HG02973 (cell line): ENCODE results near the gene RAPH1.

Source experiments
- ATAC-seq: cut with Tn5 transposase; IDR thresholded peaks from one replicate; pipeline ENCODE4 v1.9.1; 2021; ENCODE audit warnings: moderate library complexity; ENCODE audit not compliant: unreplicated experiment

Gene RAPH1

GRCh38 chr2:203492965-203493364, 42.1 kb downstream of the RAPH1 start:
- ATAC-seq, result no peak

GRCh38 chr2:203490391-203490790, 44.7 kb downstream of the RAPH1 start:
- no peak for ATAC-seq

- no peak for ATAC-seq
These were observed 45.6 kb downstream of the RAPH1 start for GRCh38 chr2:203489531-203489930.

- ATAC-seq, result no peak
These were observed 50.6 kb downstream of the RAPH1 start for GRCh38 chr2:203484266-203485112.

- ATAC-seq, result no peak
These were observed 54.5 kb downstream of the RAPH1 start for GRCh38 chr2:203480623-203481022.

GRCh38 chr2:203476881-203477280, 58.2 kb downstream of the RAPH1 start:
- ATAC-seq, result no peak

- ATAC-seq, result no peak
These were observed 63.8 kb downstream of the RAPH1 start for GRCh38 chr2:203471323-203471722.

GRCh38 chr2:203470371-203470770, 64.7 kb downstream of the RAPH1 start:
- no peak for ATAC-seq

- ATAC-seq, result no peak
These were observed 65.6 kb downstream of the RAPH1 start for GRCh38 chr2:203469546-203469945.

- no peak for ATAC-seq
These were observed 71.8 kb downstream of the RAPH1 start for GRCh38 chr2:203463266-203463678.

- no peak for ATAC-seq
These were observed 72.8 kb downstream of the RAPH1 start for GRCh38 chr2:203462308-203462707.

GRCh38 chr2:203461746-203462145, 73.4 kb downstream of the RAPH1 start:
- ATAC-seq, result no peak

GRCh38 chr2:203455209-203455608, 79.9 kb downstream of the RAPH1 start:
- ATAC-seq, result no peak

- ATAC-seq, result no peak
These were observed 81.1 kb downstream of the RAPH1 start for GRCh38 chr2:203453858-203454451.

GRCh38 chr2:203451689-203452088, 83.4 kb downstream of the RAPH1 start:
- ATAC-seq, result no peak

GRCh38 chr2:203451011-203451410, 84.1 kb downstream of the RAPH1 start:
- ATAC-seq, result no peak

GRCh38 chr2:203450561-203450960, 84.5 kb downstream of the RAPH1 start:
- ATAC-seq, result no peak

- no peak for ATAC-seq
These were observed 88.3 kb downstream of the RAPH1 start for GRCh38 chr2:203446780-203447179.

GRCh38 chr2:203446071-203446481, 89.0 kb downstream of the RAPH1 start:
- ATAC-seq, result no peak

- ATAC-seq, result no peak
These were observed 90.4 kb downstream of the RAPH1 start for GRCh38 chr2:203444738-203445137.

GRCh38 chr2:203442463-203442862, 92.6 kb downstream of the RAPH1 start:
- ATAC-seq, result no peak

GRCh38 chr2:203441463-203441862, 93.6 kb downstream of the RAPH1 start:
- no peak for ATAC-seq
